Measurements from ENCODE around the gene TNIP1.

- TF ChIP-seq, protein P1, sequence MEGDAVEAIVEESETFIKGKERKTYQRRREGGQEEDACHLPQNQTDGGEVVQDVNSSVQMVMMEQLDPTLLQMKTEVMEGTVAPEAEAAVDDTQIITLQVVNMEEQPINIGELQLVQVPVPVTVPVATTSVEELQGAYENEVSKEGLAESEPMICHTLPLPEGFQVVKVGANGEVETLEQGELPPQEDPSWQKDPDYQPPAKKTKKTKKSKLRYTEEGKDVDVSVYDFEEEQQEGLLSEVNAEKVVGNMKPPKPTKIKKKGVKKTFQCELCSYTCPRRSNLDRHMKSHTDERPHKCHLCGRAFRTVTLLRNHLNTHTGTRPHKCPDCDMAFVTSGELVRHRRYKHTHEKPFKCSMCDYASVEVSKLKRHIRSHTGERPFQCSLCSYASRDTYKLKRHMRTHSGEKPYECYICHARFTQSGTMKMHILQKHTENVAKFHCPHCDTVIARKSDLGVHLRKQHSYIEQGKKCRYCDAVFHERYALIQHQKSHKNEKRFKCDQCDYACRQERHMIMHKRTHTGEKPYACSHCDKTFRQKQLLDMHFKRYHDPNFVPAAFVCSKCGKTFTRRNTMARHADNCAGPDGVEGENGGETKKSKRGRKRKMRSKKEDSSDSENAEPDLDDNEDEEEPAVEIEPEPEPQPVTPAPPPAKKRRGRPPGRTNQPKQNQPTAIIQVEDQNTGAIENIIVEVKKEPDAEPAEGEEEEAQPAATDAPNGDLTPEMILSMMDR (IDR thresholded peaks at IDR 0.05) = no peak
- TF ChIP-seq POLR2A (IDR thresholded peaks at IDR 0.05) = no peak
Observed at GRCh38 chr5:151021746-151022145, 59.1 kb downstream of the TNIP1 start.

All from stomach (tissue), 4 donors.